ENCODE measurements around the gene MCF2.
A peak's percentile ranks its signal among the peaks of the same experiment; 100 is the strongest.

MCF2 gene

GRCh38 chrX:139563251-139563650 is 144.7 kb downstream of the MCF2 start:
- H3K4me3 ChIP-seq (ENCODE audit: low read depth, low read length) = no peak overlapping the region
- in situ Hi-C loops (cut with HindIII; ENCODE audit: low sequenced_read_pairs) = no loop called here
- peak; percentile 11 for DNase-seq (ENCODE audit: low read depth)
- no peak for TF ChIP-seq CTCF (IDR thresholded peaks at IDR 0.05; ENCODE audit: low read depth, low read length, missing control alignments)

- no peak for TF ChIP-seq CTCF (IDR thresholded peaks at IDR 0.05; ENCODE audit: low read depth, low read length, missing control alignments)
- H3K4me3 ChIP-seq (ENCODE audit: low read depth, low read length) = no peak overlapping the region
- in situ Hi-C loops (cut with HindIII; ENCODE audit: low sequenced_read_pairs) = no loop called here
- DNase-seq (ENCODE audit: low read depth) = peak; percentile 2
Observed at GRCh38 chrX:139560221-139560620, 147.7 kb downstream of the MCF2 start.

DNA sequence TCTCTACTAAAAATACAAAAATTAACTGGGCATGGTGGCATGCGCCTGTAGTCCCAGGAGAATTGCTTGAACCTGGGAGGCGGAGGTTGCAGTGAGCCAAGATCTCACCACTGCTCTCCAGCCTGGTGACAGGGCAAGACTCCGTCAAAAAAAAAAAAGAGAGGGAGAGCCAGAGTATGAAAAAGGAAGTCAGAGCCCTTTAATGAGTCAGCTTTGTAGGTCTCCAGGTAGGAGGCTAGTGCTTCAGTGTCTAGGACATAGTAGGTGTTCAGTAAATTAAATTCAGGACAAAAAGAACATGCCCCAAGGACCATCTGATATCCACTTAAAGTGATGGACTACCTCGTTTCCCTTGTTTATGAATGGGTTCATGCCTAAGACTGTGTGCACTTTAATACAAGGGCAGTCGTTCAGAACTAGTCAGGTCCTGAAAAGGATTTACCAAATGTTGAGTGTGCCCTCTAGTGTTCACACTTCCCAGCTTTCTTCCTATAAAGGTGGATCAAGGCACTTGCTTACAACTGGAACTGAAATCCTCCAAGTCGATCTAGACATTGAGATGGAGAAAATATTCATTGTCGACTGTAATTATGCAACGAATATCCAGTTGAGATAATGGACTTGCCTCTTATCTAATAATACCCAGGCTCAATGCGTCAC is 148.5 kb downstream of the MCF2 start:
- TF ChIP-seq CTCF (IDR thresholded peaks at IDR 0.05; ENCODE audit: low read depth, low read length, missing control alignments) = peak; percentile 61
- in situ Hi-C loops (cut with HindIII; ENCODE audit: low sequenced_read_pairs) = no loop called here
- H3K4me3 ChIP-seq (ENCODE audit: low read depth, low read length) = no peak overlapping the region
- peak; percentile 66 for DNase-seq (ENCODE audit: low read depth)

- in situ Hi-C loops (cut with HindIII; ENCODE audit: low sequenced_read_pairs) = no loop called here
- DNase-seq (ENCODE audit: low read depth) = no peak
- no peak for TF ChIP-seq CTCF (IDR thresholded peaks at IDR 0.05; ENCODE audit: low read depth, low read length, missing control alignments)
- no peak overlapping the region for H3K4me3 ChIP-seq (ENCODE audit: low read depth, low read length)
Observed at GRCh38 chrX:139554991-139555675, 152.8 kb downstream of the MCF2 start.

- DNase-seq (ENCODE audit: low read depth) = no peak
- in situ Hi-C loops (cut with HindIII; ENCODE audit: low sequenced_read_pairs) = no loop called here
- no peak overlapping the region for H3K4me3 ChIP-seq (ENCODE audit: low read depth, low read length)
Observed at GRCh38 chrX:139554376-139554775, 153.6 kb downstream of the MCF2 start.

DNA sequence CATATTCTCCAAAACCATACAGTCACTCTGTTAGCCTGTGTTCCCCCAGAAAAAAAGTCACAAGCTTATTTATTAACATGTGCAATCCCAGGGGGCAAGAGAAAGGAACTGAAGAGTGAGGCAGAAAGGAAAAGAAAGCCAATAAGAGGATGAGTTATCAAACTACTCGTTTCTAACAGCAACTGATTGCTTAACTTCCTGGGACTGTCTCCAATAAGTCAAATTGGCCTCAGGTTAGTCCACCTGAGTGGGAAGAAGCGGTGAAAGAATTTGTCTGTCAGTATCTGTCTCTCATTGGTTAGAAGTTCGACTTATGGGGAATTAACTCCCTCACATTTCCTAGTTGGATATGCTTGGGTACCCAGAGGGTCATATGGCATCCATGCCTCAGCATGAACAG is 163.4 kb downstream of the MCF2 start:
- H3K4me3 ChIP-seq (ENCODE audit: low read depth, low read length) = no peak overlapping the region
- no peak for TF ChIP-seq CTCF (IDR thresholded peaks at IDR 0.05; ENCODE audit: low read depth, low read length, missing control alignments)
- in situ Hi-C loops (cut with HindIII; ENCODE audit: low sequenced_read_pairs) = no loop called here
- no peak for DNase-seq (ENCODE audit: low read depth)

More at GRCh38 chrX:139554376-139554775, 153.6 kb downstream of the MCF2 start:
- no peak for TF ChIP-seq CTCF (IDR thresholded peaks at IDR 0.05; ENCODE audit: low read depth, low read length, missing control alignments)

All from astrocyte of the cerebellum (primary cell).